ENCODE results near the gene OPRL1.

Gene OPRL1

GRCh38 chr20:64051033-64051452 is 28.8 kb upstream of the OPRL1 start:
- peaks cover 67 to 71% of the 10 kb centered on the region in 2 donors for H3K27me3 ChIP-seq (ENCODE audit: control insufficient read depth in 1 of 2, insufficient read depth in 2 of 2, low read length in 2 of 2)
- no peaks in the 10 kb centered on the region for H3K4me1 ChIP-seq (ENCODE audit: control insufficient read depth in 1 of 2, insufficient read depth in 2 of 2, low read length in 2 of 2)
- H3K4me3 ChIP-seq (ENCODE audit: low read depth in 1 of 2, low read length in 2 of 2) = no peak overlapping the region
- H3K36me3 ChIP-seq (ENCODE audit: control insufficient read depth in 1 of 2, insufficient read depth in 2 of 2, low read length in 2 of 2) = no peaks in the 10 kb centered on the region
- H3K9me3 ChIP-seq (ENCODE audit: control insufficient read depth in 1 of 2, low read length in 2 of 2) = no peaks in the 10 kb centered on the region
- H3K9ac ChIP-seq (ENCODE audit: low read depth in 1 of 2, low read length in 2 of 2) = no peak overlapping the region
- peak overlapping the region; percentile 44 for H3K27ac ChIP-seq (ENCODE audit: low read depth, low read length)

GRCh38 chr20:64051561-64052325 is 28.1 kb upstream of the OPRL1 start:
- Histone ChIP-seq H3K9ac (ENCODE audit: low read depth in 1 of 2, low read length in 2 of 2) (no peak overlapping the region), H3K4me3 (ENCODE audit: low read depth in 1 of 2, low read length in 2 of 2) (no peak overlapping the region), H3K27ac (ENCODE audit: low read depth, low read length) (peak overlapping the region; percentile 50), H3K36me3 (ENCODE audit: control insufficient read depth in 1 of 2, insufficient read depth in 2 of 2, low read length in 2 of 2) (no peaks in the 10 kb centered on the region), H3K27me3 (ENCODE audit: control insufficient read depth in 1 of 2, insufficient read depth in 2 of 2, low read length in 2 of 2) (peaks cover 63 to 69% of the 10 kb centered on the region in 2 donors), H3K9me3 (ENCODE audit: control insufficient read depth in 1 of 2, low read length in 2 of 2) (no peaks in the 10 kb centered on the region), H3K4me1 (ENCODE audit: control insufficient read depth in 1 of 2, insufficient read depth in 2 of 2, low read length in 2 of 2) (no peaks in the 10 kb centered on the region)

- Histone ChIP-seq H3K4me3 (ENCODE audit: low read depth in 1 of 2, low read length in 2 of 2) (no peak overlapping the region), H3K9ac (ENCODE audit: low read depth in 1 of 2, low read length in 2 of 2) (no peak overlapping the region), H3K27me3 (ENCODE audit: control insufficient read depth in 1 of 2, insufficient read depth in 2 of 2, low read length in 2 of 2) (peaks cover 65 to 69% of the 10 kb centered on the region in 2 donors), H3K36me3 (ENCODE audit: control insufficient read depth in 1 of 2, insufficient read depth in 2 of 2, low read length in 2 of 2) (no peaks in the 10 kb centered on the region), H3K4me1 (ENCODE audit: control insufficient read depth in 1 of 2, insufficient read depth in 2 of 2, low read length in 2 of 2) (peaks cover under 1 to 4% of the 10 kb centered on the region in 2 donors), H3K9me3 (ENCODE audit: control insufficient read depth in 1 of 2, low read length in 2 of 2) (no peaks in the 10 kb centered on the region), H3K27ac (ENCODE audit: low read depth, low read length) (no peak overlapping the region)
Measured at GRCh38 chr20:64052326-64052722, 27.6 kb upstream of the OPRL1 start.

- Histone ChIP-seq H3K4me1 (ENCODE audit: control insufficient read depth in 1 of 2, insufficient read depth in 2 of 2, low read length in 2 of 2) (peaks cover 5 to 6% of the 10 kb centered on the region in 2 donors), H3K9ac (ENCODE audit: low read depth in 1 of 2, low read length in 2 of 2) (no peak overlapping the region), H3K9me3 (ENCODE audit: control insufficient read depth in 1 of 2, low read length in 2 of 2) (no peaks in the 10 kb centered on the region), H3K27me3 (ENCODE audit: control insufficient read depth in 1 of 2, insufficient read depth in 2 of 2, low read length in 2 of 2) (peaks cover 64 to 68% of the 10 kb centered on the region in 2 donors), H3K27ac (ENCODE audit: low read depth, low read length) (no peak overlapping the region), H3K4me3 (ENCODE audit: low read depth in 1 of 2, low read length in 2 of 2) (no peak overlapping the region), H3K36me3 (ENCODE audit: control insufficient read depth in 1 of 2, insufficient read depth in 2 of 2, low read length in 2 of 2) (no peaks in the 10 kb centered on the region)
Measured at GRCh38 chr20:64052987-64053840, 26.7 kb upstream of the OPRL1 start.

- Histone ChIP-seq H3K9me3 (ENCODE audit: control insufficient read depth in 1 of 2, low read length in 2 of 2) (no peaks in the 10 kb centered on the region), H3K36me3 (ENCODE audit: control insufficient read depth in 1 of 2, insufficient read depth in 2 of 2, low read length in 2 of 2) (no peaks in the 10 kb centered on the region), H3K9ac (ENCODE audit: low read depth in 1 of 2, low read length in 2 of 2) (no peak overlapping the region), H3K27ac (ENCODE audit: low read depth, low read length) (peak overlapping the region; percentile 42), H3K4me1 (ENCODE audit: control insufficient read depth in 1 of 2, insufficient read depth in 2 of 2, low read length in 2 of 2) (peaks cover 5 to 6% of the 10 kb centered on the region in 2 donors), H3K27me3 (ENCODE audit: control insufficient read depth in 1 of 2, insufficient read depth in 2 of 2, low read length in 2 of 2) (peaks cover 64 to 68% of the 10 kb centered on the region in 2 donors), H3K4me3 (ENCODE audit: low read depth in 1 of 2, low read length in 2 of 2) (no peak overlapping the region)
Measured at GRCh38 chr20:64053841-64054661, 25.8 kb upstream of the OPRL1 start.

GRCh38 chr20:64055396-64055892 is 24.4 kb upstream of the OPRL1 start:
- no peak overlapping the region for H3K9ac ChIP-seq (ENCODE audit: low read depth in 1 of 2, low read length in 2 of 2)

GRCh38 chr20:64055893-64056638 is 23.8 kb upstream of the OPRL1 start:
- no peak overlapping the region for H3K4me3 ChIP-seq (ENCODE audit: low read depth in 1 of 2, low read length in 2 of 2)
- H3K27ac ChIP-seq (ENCODE audit: low read depth, low read length) = peak overlapping the region; percentile 62
- H3K4me1 ChIP-seq (ENCODE audit: control insufficient read depth in 1 of 2, insufficient read depth in 2 of 2, low read length in 2 of 2) = peaks cover 5 to 6% of the 10 kb centered on the region in 2 donors
- H3K27me3 ChIP-seq (ENCODE audit: control insufficient read depth in 1 of 2, insufficient read depth in 2 of 2, low read length in 2 of 2) = peaks cover 51 to 57% of the 10 kb centered on the region in 2 donors
- no peak overlapping the region for H3K9ac ChIP-seq (ENCODE audit: low read depth in 1 of 2, low read length in 2 of 2)
- no peaks in the 10 kb centered on the region for H3K9me3 ChIP-seq (ENCODE audit: control insufficient read depth in 1 of 2, low read length in 2 of 2)
- no peaks in the 10 kb centered on the region for H3K36me3 ChIP-seq (ENCODE audit: control insufficient read depth in 1 of 2, insufficient read depth in 2 of 2, low read length in 2 of 2)

More at GRCh38 chr20:64055396-64055892, 24.4 kb upstream of the OPRL1 start:
- Histone ChIP-seq H3K4me1 (ENCODE audit: control insufficient read depth in 1 of 2, insufficient read depth in 2 of 2, low read length in 2 of 2) (peaks cover 5 to 6% of the 10 kb centered on the region in 2 donors), H3K4me3 (ENCODE audit: low read depth in 1 of 2, low read length in 2 of 2) (no peak overlapping the region), H3K36me3 (ENCODE audit: control insufficient read depth in 1 of 2, insufficient read depth in 2 of 2, low read length in 2 of 2) (no peaks in the 10 kb centered on the region), H3K27ac (ENCODE audit: low read depth, low read length) (peak overlapping the region; percentile 62), H3K27me3 (ENCODE audit: control insufficient read depth in 1 of 2, insufficient read depth in 2 of 2, low read length in 2 of 2) (peaks cover 56 to 61% of the 10 kb centered on the region in 2 donors), H3K9me3 (ENCODE audit: control insufficient read depth in 1 of 2, low read length in 2 of 2) (no peaks in the 10 kb centered on the region)

- Histone ChIP-seq H3K27me3 (ENCODE audit: control insufficient read depth in 1 of 2, insufficient read depth in 2 of 2, low read length in 2 of 2) (peaks cover 46 to 52% of the 10 kb centered on the region in 2 donors), H3K9ac (ENCODE audit: low read depth in 1 of 2, low read length in 2 of 2) (no peak overlapping the region), H3K4me3 (ENCODE audit: low read depth in 1 of 2, low read length in 2 of 2) (no peak overlapping the region), H3K36me3 (ENCODE audit: control insufficient read depth in 1 of 2, insufficient read depth in 2 of 2, low read length in 2 of 2) (no peaks in the 10 kb centered on the region), H3K9me3 (ENCODE audit: control insufficient read depth in 1 of 2, low read length in 2 of 2) (no peaks in the 10 kb centered on the region), H3K27ac (ENCODE audit: low read depth, low read length) (no peak overlapping the region), H3K4me1 (ENCODE audit: control insufficient read depth in 1 of 2, insufficient read depth in 2 of 2, low read length in 2 of 2) (peaks cover 5 to 6% of the 10 kb centered on the region in 2 donors)
Measured at GRCh38 chr20:64056639-64056888, 23.3 kb upstream of the OPRL1 start.

GRCh38 chr20:64056889-64057627 is 22.8 kb upstream of the OPRL1 start:
- Histone ChIP-seq H3K9ac (ENCODE audit: low read depth in 1 of 2, low read length in 2 of 2) (no peak overlapping the region), H3K9me3 (ENCODE audit: control insufficient read depth in 1 of 2, low read length in 2 of 2) (no peaks in the 10 kb centered on the region), H3K36me3 (ENCODE audit: control insufficient read depth in 1 of 2, insufficient read depth in 2 of 2, low read length in 2 of 2) (no peaks in the 10 kb centered on the region), H3K4me1 (ENCODE audit: control insufficient read depth in 1 of 2, insufficient read depth in 2 of 2, low read length in 2 of 2) (peaks cover 5 to 7% of the 10 kb centered on the region in 2 donors), H3K27me3 (ENCODE audit: control insufficient read depth in 1 of 2, insufficient read depth in 2 of 2, low read length in 2 of 2) (peaks cover 41 to 47% of the 10 kb centered on the region in 2 donors), H3K27ac (ENCODE audit: low read depth, low read length) (no peak overlapping the region), H3K4me3 (ENCODE audit: low read depth in 1 of 2, low read length in 2 of 2) (peak overlapping the region; percentile 9 to 16)

All from duodenal mucosa (tissue), 2 donors.